ENCODE measurements around the gene ARV1. TPM values are rescaled to one million over a fixed set of nuclear protein-coding genes. Genes with fewer than 3 reads are reported as not detected.
"Not testable (repeated sequence)": the region's sequence is repeated elsewhere in the genome, so short reads cannot be mapped to it uniquely, and the experiment has no call there.

Gene ARV1
- total RNA-seq, 6 experiments from 2014 or later: 20.0 to 26.8 (median 22.1) TPM

DNA sequence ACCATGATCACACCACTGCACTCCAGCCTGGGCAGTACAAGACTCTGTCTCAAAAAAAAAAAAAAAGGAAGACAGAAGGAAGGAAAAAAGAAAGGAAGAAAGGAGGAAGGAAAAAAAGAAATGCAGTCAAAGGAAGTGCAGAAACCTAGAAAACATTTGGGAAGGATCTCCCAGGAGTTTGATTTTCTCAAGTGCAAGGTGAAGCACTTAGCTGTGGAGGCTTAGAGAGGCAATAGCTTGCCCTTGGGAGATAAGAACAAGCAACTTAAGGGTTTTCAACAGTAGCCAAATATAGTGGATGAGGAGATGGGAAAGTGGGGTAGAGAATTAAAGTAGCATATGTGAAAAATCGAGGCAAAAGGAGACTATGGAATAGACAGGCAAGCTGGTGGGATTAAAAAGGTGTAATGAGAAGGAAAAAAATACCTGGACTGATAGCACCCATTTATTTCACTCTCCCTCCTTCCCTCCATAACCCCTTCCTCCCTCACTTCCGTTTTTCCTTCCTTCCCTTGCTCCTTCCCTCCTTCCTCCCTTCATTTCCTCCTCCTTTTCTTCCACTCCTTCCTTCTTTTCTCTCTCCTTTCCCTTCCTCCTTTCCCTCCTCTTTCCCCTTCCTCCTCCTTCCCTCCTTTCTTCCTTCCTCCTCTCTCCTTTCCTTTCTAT is 68.0 kb downstream of the ARV1 start:
- Mint-ChIP-seq H3K4me1 (ENCODE audit: low read depth) (no peaks in the 10 kb centered on the region), H3K4me3 (no peak overlapping the region), H3K27ac (no peak overlapping the region), H3K36me3 (ENCODE audit: low read depth) (peaks cover 4% of the 10 kb centered on the region; the same call in 1 of the 2 replicates), H3K9me3 (peaks cover 3% of the 10 kb centered on the region; the same call in 1 of the 2 replicates), H3K27me3 (ENCODE audit: insufficient read depth) (peaks cover 17% of the 10 kb centered on the region)
- no peak for TF ChIP-seq CTCF (IDR thresholded peaks at IDR 0.05)
- no peak for DNase-seq

DNA sequence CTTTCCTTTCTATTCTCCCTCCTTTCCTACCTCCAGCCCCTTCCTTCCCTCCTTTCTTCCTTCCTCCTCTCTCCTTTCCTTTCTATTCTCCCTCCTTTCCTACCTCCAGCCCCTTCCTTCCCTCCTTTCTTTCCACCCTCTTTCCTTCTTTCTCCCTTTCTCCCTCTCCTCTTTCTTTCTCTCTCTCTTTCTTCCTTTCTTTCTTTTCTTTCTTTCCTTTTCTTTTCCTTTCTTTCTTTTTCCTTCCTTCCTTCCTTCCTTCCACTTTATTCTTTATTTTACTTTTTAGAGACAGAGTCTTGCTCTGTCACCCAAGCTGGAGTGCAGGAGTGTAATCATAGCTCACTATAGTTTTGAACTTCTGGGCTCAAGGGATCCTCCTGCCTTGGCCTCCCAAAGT is 68.6 kb downstream of the ARV1 start:
- not testable (repeated sequence) for DNase-seq; H3K4me1 Mint-ChIP-seq (ENCODE audit: low read depth); H3K9me3 Mint-ChIP-seq; H3K4me3 Mint-ChIP-seq; H3K27ac Mint-ChIP-seq; H3K36me3 Mint-ChIP-seq (ENCODE audit: low read depth)
- H3K27me3 Mint-ChIP-seq (ENCODE audit: insufficient read depth): peaks cover 17% of the 10 kb centered on the region

GRCh38 chr1:231048419-231048818 is 69.5 kb downstream of the ARV1 start:
- H3K4me1 Mint-ChIP-seq (ENCODE audit: low read depth); H3K27ac Mint-ChIP-seq; H3K36me3 Mint-ChIP-seq (ENCODE audit: low read depth); DNase-seq; H3K4me3 Mint-ChIP-seq; H3K9me3 Mint-ChIP-seq: not testable (repeated sequence)
- H3K27me3 Mint-ChIP-seq (ENCODE audit: insufficient read depth): peaks cover 17% of the 10 kb centered on the region

GRCh38 chr1:231049121-231049979 is 70.5 kb downstream of the ARV1 start:
- H3K36me3 Mint-ChIP-seq (ENCODE audit: low read depth): peaks cover 4% of the 10 kb centered on the region; the same call in 1 of the 2 replicates
- no peak for TF ChIP-seq CTCF (IDR thresholded peaks at IDR 0.05)
- no peak for DNase-seq
- H3K27me3 Mint-ChIP-seq (ENCODE audit: insufficient read depth): peaks cover 17% of the 10 kb centered on the region
- H3K9me3 Mint-ChIP-seq: peaks cover 3% of the 10 kb centered on the region; the same call in 1 of the 2 replicates
- H3K27ac Mint-ChIP-seq: no peak overlapping the region
- no peak overlapping the region for H3K4me3 Mint-ChIP-seq
- H3K4me1 Mint-ChIP-seq (ENCODE audit: low read depth): peaks cover 17% of the 10 kb centered on the region; the same call in 1 of the 2 replicates

Other genes with a start within 250 kb of the ARV1 start
- gene CAPN9, start 231.7 kb upstream of the ARV1 start, total RNA-seq (2021; fragmentation: NEBNext Ultra II Directional; extraction: Animal tissue kit (Norgen Biotek cat#: 25700)): not detected
- 100 to 1,000 TPM in 1 of 6 experiments, 10 to 100 TPM in 5; 72.4 to 118 (median 88.4) TPM for gene C1orf198, start 110.6 kb upstream of the ARV1 start, total RNA-seq (2021; fragmentation: NEBNext Ultra II Directional; extraction: Animal tissue kit (Norgen Biotek cat#: 25700))
- 10 to 100 TPM; 10.7 to 14.4 (median 12.4) TPM for gene TTC13, start 233 bp upstream of the ARV1 start, total RNA-seq (2021; fragmentation: NEBNext Ultra II Directional; extraction: Animal tissue kit (Norgen Biotek cat#: 25700))
- gene FAM89A, start 61.2 kb downstream of the ARV1 start, total RNA-seq (2021; fragmentation: NEBNext Ultra II Directional; extraction: Animal tissue kit (Norgen Biotek cat#: 25700)): 1 to 10 TPM; 2.4 to 3.7 (median 2.9) TPM
- not detected for gene TRIM67, start 183.0 kb downstream of the ARV1 start, total RNA-seq (2021; fragmentation: NEBNext Ultra II Directional; extraction: Animal tissue kit (Norgen Biotek cat#: 25700))

All from HFFc6 (cell line).